ENCODE results near the gene MEX3A.
"Not testable (repeated sequence)": the region's sequence is repeated elsewhere in the genome, so short reads cannot be mapped to it uniquely, and the experiment has no call there.

Gene MEX3A

GRCh38 chr1:156077430-156077760, 4.9 kb downstream of the MEX3A start:
- DNase-seq = no peak

GRCh38 chr1:156076609-156077429, 5.4 kb downstream of the MEX3A start:
- no peak for DNase-seq

GRCh38 chr1:156075775-156076204, 6.5 kb downstream of the MEX3A start:
- DNase-seq = no peak

GRCh38 chr1:156075162-156075561, 7.1 kb downstream of the MEX3A start:
- DNase-seq = no peak

- DNase-seq = no peak
Observed at GRCh38 chr1:156074661-156075060, 7.6 kb downstream of the MEX3A start.

- DNase-seq = no peak
Observed at GRCh38 chr1:156073740-156074139, 8.5 kb downstream of the MEX3A start.

GRCh38 chr1:156073110-156073687, 9.1 kb downstream of the MEX3A start:
- DNase-seq = no peak

- DNase-seq = no peak
Observed at GRCh38 chr1:156072251-156072650, 10.0 kb downstream of the MEX3A start.

GRCh38 chr1:156071332-156071816, 10.9 kb downstream of the MEX3A start:
- not testable (repeated sequence) for DNase-seq

GRCh38 chr1:156070548-156070947, 11.7 kb downstream of the MEX3A start:
- DNase-seq = no peak

GRCh38 chr1:156069490-156070455, 12.5 kb downstream of the MEX3A start:
- no peak for DNase-seq

- DNase-seq = no peak
Observed at GRCh38 chr1:156067262-156067661, 15.0 kb downstream of the MEX3A start.

- no peak for DNase-seq
Observed at GRCh38 chr1:156065871-156066270, 16.4 kb downstream of the MEX3A start.

GRCh38 chr1:156065212-156065611, 17.1 kb downstream of the MEX3A start:
- DNase-seq = no peak

- DNase-seq = no peak
Observed at GRCh38 chr1:156064615-156065014, 17.6 kb downstream of the MEX3A start.

GRCh38 chr1:156063997-156064285, 18.3 kb downstream of the MEX3A start:
- DNase-seq = no peak

GRCh38 chr1:156062189-156062588, 20.1 kb downstream of the MEX3A start:
- no peak for DNase-seq

- DNase-seq = no peak
Observed at GRCh38 chr1:156060937-156061636, 21.2 kb downstream of the MEX3A start, which contains the start of gene RAB25. TSS of gene RAB25 (plus strand) at chr1:156061160. CDS start at chr1:156061401, 241 bp downstream.

- DNase-seq = no peak
Observed at GRCh38 chr1:156056326-156056849, 25.9 kb downstream of the MEX3A start.

GRCh38 chr1:156055281-156056048, 26.8 kb downstream of the MEX3A start:
- no peak for DNase-seq

GRCh38 chr1:156054500-156055280, 27.6 kb downstream of the MEX3A start, which contains the start of gene LAMTOR2:
TSS of gene LAMTOR2 (plus strand) at chr1:156054782. CDS start at chr1:156054890, 108 bp downstream.
- peak; percentile 91 for DNase-seq
